ENCODE data around the gene FOXK1.

- no peak for TF ChIP-seq CTCF (conservative IDR thresholded peaks at IDR 0.05 in 1 of 2, IDR thresholded peaks at IDR 0.05 in 1 of 2; ENCODE audit: low read depth in 1 of 2, low read length in 2 of 2)
- TF ChIP-seq EZH2 (IDR thresholded peaks at IDR 0.05; ENCODE audit: low read length, missing control alignments) = no peak
Measured at GRCh38 chr7:4642468-4643203, 39.5 kb upstream of the FOXK1 start.

Measured in fibroblast of lung (primary cell).